PC-3 (cell line): Measurements from ENCODE around the gene KRT15.

Experiments used
- CTCF ChIP-seq: fragments of 300-600 bp; sonication (generic); conservative IDR thresholded peaks from 2 replicates; pipeline ENCODE4 v1.5.1; 2017; ENCODE audit warnings: antibody characterized with exemption, low read depth, mild to moderate bottlenecking, low read length
- EZH2 ChIP-seq: fragments of 300-600 bp; sonication (generic); IDR thresholded peaks from one replicate; pipeline ENCODE4 v1.6.1; 2017; ENCODE audit warnings: antibody characterized with exemption, mild to moderate bottlenecking, low read length; ENCODE audit not compliant: unreplicated experiment
- EZH2phosphoT487 ChIP-seq: fragments of 300-600 bp; sonication (generic); IDR thresholded peaks from 2 replicates; pipeline ENCODE4 v1.6.1; 2018; ENCODE audit warnings: mild to moderate bottlenecking, antibody characterized with exemption, low read length, borderline replicate concordance

GRCh38 chr17:41475421-41475820 lies 43.3 kb downstream of the KRT15 start:
- TF ChIP-seq CTCF (no peak), EZH2phosphoT487 (no peak), EZH2 (no peak)
